Ishikawa (cell line): ENCODE results near the gene RB1.

Source experiments
- CEBPB ChIP-seq: IDR thresholded peaks from 2 replicates; pipeline ENCODE4 v1.6.1; 2012
- EGR1 ChIP-seq: IDR thresholded peaks from 2 replicates; pipeline ENCODE4 v1.6.1; 2012
- EP300 ChIP-seq: IDR thresholded peaks from 2 replicates; pipeline ENCODE4 v1.6.1; 2012; ENCODE audit warnings: borderline replicate concordance
- FOXM1 ChIP-seq: IDR thresholded peaks from 2 replicates; pipeline ENCODE4 v1.6.1; 2012; ENCODE audit warnings: low read depth, borderline replicate concordance
- NFIC ChIP-seq: IDR thresholded peaks from 2 replicates; pipeline ENCODE4 v1.6.1; 2012
- RAD21 ChIP-seq: IDR thresholded peaks from 2 replicates; pipeline ENCODE4 v1.6.1; 2012; ENCODE audit warnings: low read depth
- TAF1 ChIP-seq: IDR thresholded peaks from 2 replicates; pipeline ENCODE4 v1.6.1; 2012; ENCODE audit warnings: low read depth, mild to moderate bottlenecking
- TEAD4 ChIP-seq: IDR thresholded peaks from 2 replicates; pipeline ENCODE4 v1.6.1; 2012
- YY1 ChIP-seq: IDR thresholded peaks from 2 replicates; pipeline ENCODE4 v1.6.1; 2012; ENCODE audit warnings: low read depth
- ZBTB7A ChIP-seq: IDR thresholded peaks from 2 replicates; pipeline ENCODE4 v1.6.1; 2012; ENCODE audit warnings: low read depth
- TF ChIP-seq, protein P1 (sequence below): IDR thresholded peaks from 2 replicates; pipeline ENCODE4 v1.6.1; 2012; ENCODE audit warnings: low read depth, mild to moderate bottlenecking
- TF ChIP-seq, protein P2 (sequence below): IDR thresholded peaks from 2 replicates; pipeline ENCODE4 v1.6.1; 2012

DNA sequence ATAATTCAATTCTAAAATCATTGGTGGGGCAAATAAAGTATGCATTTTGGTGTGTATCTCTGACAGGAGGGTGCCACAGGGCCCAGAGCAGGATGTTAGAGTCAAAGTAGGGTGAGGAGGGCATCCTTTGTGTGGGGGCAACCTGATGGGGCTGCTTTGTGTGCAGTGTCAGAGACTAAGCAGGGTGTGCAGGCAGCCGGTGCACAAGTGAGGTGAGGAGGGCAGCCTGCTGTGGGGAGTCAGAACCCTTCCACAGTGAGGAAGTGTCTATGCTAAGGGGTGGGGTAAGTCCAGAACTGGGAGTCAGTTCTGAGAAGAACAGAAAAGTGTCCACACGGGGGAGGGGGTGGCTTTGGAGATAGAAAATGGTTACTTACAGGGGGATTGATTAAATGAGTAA is 40.7 kb downstream of the RB1 start:
- no peak for TF ChIP-seq TAF1
- TF ChIP-seq NFIC: no peak
- TF ChIP-seq EP300: no peak
- TF ChIP-seq YY1: no peak
- TF ChIP-seq TEAD4: no peak
- TF ChIP-seq, protein P1, sequence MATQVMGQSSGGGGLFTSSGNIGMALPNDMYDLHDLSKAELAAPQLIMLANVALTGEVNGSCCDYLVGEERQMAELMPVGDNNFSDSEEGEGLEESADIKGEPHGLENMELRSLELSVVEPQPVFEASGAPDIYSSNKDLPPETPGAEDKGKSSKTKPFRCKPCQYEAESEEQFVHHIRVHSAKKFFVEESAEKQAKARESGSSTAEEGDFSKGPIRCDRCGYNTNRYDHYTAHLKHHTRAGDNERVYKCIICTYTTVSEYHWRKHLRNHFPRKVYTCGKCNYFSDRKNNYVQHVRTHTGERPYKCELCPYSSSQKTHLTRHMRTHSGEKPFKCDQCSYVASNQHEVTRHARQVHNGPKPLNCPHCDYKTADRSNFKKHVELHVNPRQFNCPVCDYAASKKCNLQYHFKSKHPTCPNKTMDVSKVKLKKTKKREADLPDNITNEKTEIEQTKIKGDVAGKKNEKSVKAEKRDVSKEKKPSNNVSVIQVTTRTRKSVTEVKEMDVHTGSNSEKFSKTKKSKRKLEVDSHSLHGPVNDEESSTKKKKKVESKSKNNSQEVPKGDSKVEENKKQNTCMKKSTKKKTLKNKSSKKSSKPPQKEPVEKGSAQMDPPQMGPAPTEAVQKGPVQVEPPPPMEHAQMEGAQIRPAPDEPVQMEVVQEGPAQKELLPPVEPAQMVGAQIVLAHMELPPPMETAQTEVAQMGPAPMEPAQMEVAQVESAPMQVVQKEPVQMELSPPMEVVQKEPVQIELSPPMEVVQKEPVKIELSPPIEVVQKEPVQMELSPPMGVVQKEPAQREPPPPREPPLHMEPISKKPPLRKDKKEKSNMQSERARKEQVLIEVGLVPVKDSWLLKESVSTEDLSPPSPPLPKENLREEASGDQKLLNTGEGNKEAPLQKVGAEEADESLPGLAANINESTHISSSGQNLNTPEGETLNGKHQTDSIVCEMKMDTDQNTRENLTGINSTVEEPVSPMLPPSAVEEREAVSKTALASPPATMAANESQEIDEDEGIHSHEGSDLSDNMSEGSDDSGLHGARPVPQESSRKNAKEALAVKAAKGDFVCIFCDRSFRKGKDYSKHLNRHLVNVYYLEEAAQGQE: no peak
- no peak for TF ChIP-seq FOXM1
- TF ChIP-seq, protein P2, sequence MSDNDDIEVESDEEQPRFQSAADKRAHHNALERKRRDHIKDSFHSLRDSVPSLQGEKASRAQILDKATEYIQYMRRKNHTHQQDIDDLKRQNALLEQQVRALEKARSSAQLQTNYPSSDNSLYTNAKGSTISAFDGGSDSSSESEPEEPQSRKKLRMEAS: no peak
- TF ChIP-seq CEBPB: no peak
- TF ChIP-seq RAD21: no peak
- TF ChIP-seq EGR1: no peak
- no peak for TF ChIP-seq ZBTB7A
